Neural cell (in vitro differentiated cells): ENCODE data around the gene SERPINB3.

Experiments
- CTCF ChIP-seq: fragments of 450-650 bp; IDR thresholded peaks from 2 replicates; pipeline ENCODE4 v1.5.1; 2014; ENCODE audit warnings: antibody characterized with exemption, mild to moderate bottlenecking, moderate library complexity; ENCODE audit not compliant: poor library complexity, severe bottlenecking
- EZH2 ChIP-seq: fragments of 200-600, 300-800 bp; shearing (Covaris generic), sonication (generic); IDR thresholded peaks from 2 replicates; pipeline ENCODE4 v1.6.1; 2014; ENCODE audit warnings: antibody characterized with exemption, low read length, borderline replicate concordance, mild to moderate bottlenecking; ENCODE audit not compliant: insufficient read depth, poor library complexity, severe bottlenecking
- MXI1 ChIP-seq: fragments of 450-650 bp; conservative IDR thresholded peaks from 2 replicates; pipeline ENCODE4 v1.6.1; 2014; ENCODE audit warnings: antibody characterized with exemption, mild to moderate bottlenecking; ENCODE audit not compliant: poor library complexity, severe bottlenecking
- REST ChIP-seq: IDR thresholded peaks from 2 replicates; pipeline ENCODE4 v1.6.1; 2012; ENCODE audit warnings: borderline replicate concordance

GRCh38 chr18:63683890-63684289, 22.2 kb upstream of the SERPINB3 start:
- TF ChIP-seq CTCF (no peak), MXI1 (no peak), EZH2 (no peak), REST (no peak)
